GM21529 (cell line): ENCODE measurements around the gene ANO5.

ENCODE experiments used
- ATAC-seq: cut with Tn5 transposase; IDR thresholded peaks from one replicate; pipeline ENCODE4 v1.9.1; 2021; ENCODE audit not compliant: unreplicated experiment

ANO5 gene, protein sequence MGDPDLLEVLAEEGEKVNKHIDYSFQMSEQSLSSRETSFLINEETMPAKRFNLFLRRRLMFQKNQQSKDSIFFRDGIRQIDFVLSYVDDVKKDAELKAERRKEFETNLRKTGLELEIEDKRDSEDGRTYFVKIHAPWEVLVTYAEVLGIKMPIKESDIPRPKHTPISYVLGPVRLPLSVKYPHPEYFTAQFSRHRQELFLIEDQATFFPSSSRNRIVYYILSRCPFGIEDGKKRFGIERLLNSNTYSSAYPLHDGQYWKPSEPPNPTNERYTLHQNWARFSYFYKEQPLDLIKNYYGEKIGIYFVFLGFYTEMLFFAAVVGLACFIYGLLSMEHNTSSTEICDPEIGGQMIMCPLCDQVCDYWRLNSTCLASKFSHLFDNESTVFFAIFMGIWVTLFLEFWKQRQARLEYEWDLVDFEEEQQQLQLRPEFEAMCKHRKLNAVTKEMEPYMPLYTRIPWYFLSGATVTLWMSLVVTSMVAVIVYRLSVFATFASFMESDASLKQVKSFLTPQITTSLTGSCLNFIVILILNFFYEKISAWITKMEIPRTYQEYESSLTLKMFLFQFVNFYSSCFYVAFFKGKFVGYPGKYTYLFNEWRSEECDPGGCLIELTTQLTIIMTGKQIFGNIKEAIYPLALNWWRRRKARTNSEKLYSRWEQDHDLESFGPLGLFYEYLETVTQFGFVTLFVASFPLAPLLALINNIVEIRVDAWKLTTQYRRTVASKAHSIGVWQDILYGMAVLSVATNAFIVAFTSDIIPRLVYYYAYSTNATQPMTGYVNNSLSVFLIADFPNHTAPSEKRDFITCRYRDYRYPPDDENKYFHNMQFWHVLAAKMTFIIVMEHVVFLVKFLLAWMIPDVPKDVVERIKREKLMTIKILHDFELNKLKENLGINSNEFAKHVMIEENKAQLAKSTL

DNA sequence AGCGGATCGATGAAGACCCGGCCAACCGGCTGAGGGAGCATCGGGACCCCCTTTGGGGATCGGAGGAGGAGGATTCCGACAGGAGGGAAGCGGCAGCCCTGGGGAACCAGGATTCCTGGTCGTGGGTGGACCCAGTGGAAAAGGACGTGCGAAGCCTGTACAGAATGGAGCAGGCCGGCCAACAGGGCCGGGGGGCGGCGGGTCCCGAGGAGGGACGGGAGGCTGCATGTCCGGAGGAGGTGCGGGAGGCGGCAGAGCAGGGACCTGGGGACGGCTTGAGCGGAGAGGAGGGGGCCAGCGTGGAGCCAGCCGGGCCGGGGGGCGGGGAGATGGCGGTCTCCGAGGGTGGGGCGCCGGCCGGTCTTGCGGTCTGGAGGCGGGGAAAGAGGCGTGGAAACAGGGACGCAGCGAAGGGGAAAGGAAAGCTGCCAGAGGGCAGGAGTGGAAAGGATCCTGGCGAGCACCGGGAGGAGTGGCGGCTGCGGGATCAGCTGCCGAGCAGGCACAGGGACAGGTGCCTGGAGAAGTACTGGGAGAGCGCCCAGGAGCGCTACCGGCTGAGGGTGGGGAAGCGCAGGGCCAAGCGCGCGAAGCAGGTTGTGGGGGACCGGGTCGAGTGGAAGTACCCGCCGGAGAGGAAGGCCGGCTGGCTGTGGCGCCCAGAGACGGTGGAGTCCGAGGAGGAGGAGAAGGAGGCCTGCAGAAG lies at the start of gene ANO5:
Gene ANO5 (plus strand): TSS at position 444 of the 706 bp plus-strand sequence. CDS start 408 bp downstream, outside the sequence.
- peak; percentile 53 for ATAC-seq

DNA sequence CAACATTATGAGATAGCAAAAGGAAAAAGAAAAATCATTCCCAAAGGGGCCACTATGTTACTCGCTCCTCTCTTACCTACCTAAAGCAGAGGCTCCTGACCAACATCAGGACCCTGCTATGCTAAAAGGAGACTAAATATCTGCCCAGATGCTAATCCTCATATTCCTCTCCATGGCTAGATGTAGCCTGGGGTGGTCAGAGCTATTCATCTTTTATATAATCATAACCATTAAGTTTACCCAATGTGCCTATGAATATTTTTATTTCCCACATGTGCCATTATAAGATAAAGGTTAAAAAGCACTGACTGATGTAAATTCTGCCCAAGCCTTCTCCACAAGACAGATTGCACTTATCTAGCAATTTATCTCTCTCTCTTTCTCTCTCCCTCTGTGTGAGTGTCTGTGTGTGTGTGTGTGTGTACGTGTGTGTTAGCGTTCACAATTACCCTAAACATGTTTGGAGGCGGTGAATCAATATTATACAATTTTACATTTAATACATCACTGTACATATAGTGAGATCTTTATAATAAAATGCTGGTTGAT lies 41.2 kb upstream of the ANO5 start:
- no peak for ATAC-seq

DNA sequence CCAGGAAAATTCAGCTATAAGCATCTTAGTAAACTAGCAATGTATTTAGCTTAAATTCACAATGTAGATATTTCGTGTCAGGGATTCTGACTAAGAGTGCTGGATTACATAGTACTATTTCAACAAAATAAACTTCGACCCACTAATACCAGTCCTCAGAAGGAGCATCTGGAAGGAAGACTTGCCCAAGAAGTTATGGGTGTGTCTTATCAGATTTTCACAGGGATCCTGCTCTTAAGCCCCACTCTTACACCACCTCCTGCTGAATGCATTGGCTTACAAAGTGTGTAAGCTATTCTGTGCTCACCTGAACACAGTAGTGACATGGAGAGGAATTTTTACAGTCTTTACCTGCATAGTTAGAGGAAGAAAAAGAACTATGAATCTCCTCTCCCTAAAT lies 35.4 kb upstream of the ANO5 start:
- ATAC-seq: no peak

DNA sequence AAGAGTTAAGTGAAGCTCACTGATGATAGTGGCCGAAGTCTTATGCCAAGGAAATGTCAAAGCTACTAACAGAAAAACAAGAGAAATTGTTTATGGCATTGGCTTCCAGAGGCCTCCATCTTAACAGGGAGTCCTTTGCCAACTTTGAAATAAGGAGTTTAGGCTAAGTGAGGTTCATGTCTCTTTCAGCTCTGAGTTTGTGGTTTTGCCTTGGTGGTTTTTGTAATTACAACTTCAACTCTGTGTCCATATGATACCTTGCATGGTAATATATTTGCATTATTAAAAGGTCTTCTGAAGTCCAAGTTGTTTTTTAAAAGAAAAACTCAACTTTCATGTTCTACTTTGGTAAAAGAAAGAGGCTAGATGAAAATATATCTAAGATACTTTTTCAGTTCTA lies 31.4 kb upstream of the ANO5 start:
- no peak for ATAC-seq

DNA sequence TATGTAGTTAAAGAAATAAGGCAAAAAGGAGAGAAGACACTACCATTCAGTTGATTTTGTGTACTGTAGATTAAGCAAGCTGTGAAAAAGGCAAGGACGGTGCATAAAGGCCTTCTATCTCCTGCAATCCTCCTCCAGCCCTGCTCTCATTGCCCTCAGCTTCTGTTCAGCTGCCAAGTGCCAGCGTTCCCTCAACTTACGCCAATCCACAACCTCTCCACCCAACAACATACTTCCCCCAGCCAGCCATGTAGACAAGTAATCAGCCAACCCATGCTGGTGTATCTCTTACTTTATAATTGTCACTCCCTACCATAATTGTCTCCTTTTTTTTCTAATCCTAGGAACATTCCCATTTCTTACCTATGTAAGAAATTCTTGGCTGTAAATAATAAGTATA lies 30.1 kb upstream of the ANO5 start:
- no peak for ATAC-seq

DNA sequence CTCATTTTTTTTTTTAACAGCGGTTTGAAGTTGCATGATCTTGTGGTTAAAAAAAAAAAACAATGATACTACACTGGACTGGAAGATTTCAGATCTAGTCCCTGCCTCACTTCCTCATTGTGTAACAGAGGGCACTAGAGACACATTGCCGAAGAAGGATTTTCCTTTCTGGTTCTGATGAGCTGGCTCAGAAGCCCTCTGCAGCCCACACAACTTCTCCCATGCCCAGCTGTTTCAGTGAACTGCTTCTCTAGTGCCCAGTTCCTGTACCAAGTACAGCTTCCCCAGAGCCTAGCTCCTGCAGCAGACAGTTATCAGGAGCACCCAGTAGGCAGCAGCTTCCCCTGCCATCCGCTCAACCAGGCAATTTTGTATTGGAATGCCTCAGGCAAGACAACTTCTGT lies 29.5 kb upstream of the ANO5 start:
- peak; percentile 82 for ATAC-seq

DNA sequence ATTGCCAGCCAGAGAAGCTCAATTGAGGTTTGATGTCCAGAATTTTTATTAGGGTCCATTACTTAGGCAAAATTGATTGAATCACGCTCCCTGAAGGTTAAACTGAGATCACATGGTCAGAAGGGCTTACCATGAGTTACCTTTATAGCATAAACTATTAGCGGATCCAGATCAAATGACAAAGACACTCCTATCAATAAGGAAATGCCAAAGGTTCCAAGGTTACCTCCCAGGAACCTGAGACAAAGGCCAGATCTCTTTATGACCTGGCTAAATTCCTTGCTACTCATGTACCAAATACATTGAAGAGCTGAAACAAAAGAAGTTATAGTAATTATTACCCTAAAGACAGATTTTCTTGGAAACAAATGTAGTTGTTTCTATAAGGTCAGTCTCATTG lies 27.8 kb upstream of the ANO5 start:
- ATAC-seq: no peak

DNA sequence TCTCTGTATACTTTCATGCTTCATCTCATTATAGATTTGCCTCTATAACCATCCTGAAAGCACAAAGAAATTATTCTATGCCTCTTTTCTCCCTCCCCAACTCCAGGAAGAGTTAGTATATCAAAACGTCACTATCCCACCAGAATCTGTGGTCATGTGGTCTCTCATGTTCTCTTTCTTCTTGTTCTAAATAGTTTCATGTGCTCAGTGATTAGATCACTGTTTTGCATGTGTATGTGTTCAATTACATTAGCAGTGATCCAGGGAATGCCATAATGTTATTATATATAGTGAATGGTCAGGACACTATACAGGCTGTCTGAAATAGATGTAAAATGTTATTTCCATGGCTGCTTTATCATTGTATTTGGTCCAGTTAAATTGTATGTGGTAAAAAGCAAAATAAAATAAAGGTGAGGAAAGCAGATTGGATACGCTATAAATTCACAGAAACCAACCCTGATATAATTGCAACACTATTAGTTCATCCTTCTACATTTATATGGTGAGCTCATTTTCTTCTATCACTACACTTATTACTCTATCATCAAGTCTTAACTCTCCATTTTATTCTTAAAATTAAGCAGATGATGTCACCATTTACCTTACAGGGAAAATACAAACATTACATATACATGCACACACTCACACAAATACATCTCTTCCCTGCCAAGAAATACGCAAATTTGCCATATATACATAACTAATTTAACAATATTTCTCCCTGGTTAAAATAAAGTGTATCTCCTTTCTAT lies 26.9 kb upstream of the ANO5 start:
- ATAC-seq: no peak

DNA sequence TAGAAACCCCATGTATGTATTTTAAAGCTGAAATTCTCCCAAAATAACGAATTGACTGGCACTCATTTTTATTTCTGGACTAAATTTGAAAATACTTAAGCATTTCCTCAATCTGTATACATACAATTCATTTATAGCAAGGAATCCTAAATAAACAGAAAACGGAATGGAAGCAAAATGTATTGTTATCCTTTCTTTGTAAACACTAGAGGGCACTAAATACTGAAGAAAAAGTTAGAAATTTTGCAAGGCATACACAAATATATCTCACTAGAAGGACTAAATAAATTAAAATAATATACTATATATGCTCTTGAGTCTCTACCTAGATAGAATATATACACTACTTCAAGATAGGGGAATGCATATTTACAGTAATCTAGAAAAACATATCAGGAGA lies 23.1 kb upstream of the ANO5 start:
- ATAC-seq: no peak

DNA sequence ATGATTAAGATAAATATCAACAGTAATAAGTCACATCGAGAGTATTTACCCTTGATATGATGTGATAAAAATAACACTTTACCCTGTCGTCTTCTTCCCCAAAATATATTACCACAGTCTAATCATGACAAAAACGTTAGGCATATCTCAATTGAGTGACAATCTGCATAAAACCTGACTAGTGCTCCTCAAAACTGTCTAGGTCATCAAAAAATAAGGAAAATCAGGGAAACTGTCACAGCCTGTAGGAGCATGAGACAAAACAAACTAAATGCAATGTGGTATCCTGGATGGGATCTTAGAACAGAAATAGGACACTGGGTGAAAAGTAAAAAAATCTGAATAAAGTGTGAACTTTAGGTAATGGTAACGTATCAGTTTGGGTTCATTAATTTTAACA lies 19.4 kb upstream of the ANO5 start:
- ATAC-seq: no peak

DNA sequence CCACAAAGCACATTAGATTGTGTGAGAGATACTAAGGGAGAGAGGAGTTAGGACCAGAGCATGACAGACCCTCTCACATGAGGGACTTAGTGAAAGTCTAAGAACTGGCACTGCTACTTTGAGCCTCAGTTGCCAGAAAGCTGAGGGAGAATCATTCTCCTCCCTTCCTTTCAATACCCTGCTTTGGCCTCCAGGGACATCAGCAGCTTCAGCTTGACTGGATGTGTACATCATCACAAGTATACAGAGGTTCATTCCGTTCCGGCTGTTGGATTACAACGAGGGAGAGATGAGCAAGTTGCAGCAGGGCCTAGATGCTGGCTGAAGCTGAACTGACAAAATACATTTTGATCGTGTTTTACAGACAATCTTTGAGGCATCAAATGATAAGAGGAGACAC lies 15.7 kb upstream of the ANO5 start:
- ATAC-seq: no peak

DNA sequence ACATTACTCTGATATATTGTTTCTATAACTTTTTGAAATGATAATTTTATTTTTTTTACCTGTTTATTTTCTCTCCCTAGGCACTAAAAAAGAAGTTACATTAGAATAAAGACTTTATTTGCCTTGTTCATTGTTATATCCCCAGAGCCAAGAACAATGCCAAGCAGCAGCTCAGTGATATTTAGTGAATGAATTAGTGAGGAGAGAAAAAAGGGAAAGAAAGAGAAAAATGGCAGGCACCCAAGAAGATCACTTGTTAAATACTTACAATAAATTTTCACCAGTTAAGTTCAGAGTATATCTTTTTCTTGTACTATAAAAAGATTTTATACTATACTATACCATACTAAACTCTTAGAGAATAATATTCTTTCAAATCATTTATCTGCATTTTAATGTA lies 13.3 kb upstream of the ANO5 start:
- ATAC-seq: no peak

DNA sequence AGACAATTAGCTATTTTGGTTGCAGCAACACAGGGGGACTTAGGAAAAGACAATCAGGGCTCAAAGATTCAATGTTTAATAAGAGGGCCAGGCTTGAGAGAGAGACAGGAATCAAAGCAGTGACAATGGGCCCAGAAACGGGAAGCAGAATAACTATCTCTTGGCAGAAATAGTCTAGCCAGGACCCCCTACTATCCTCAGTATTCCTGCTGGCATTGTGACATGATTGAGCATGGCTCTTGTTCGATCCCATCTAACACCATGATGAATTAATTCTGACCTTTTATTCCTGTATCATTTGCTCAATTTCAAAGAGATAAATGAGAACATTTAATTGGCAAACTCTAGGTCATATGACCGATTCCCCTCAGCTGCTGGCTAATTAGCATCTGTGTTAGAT lies 12.8 kb upstream of the ANO5 start:
- ATAC-seq: no peak

DNA sequence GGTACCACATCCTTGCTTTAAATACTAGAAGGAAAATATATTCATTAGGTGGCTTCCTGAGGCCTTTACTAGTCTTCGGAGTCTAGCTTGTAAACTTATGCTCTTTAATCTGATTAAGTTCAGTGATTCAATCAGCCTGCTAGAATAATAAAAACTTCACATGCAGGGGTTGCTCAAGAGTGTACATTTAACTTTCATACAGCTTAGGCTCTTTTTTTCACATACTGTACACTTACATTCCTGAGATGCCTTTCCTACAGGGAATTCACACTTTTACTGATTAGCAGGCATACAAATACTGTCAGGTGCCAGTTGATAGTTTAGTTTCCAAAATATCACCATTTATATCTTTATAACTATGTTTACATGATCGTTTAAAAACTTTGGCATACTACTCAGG lies 3.2 kb upstream of the ANO5 start:
- no peak for ATAC-seq

DNA sequence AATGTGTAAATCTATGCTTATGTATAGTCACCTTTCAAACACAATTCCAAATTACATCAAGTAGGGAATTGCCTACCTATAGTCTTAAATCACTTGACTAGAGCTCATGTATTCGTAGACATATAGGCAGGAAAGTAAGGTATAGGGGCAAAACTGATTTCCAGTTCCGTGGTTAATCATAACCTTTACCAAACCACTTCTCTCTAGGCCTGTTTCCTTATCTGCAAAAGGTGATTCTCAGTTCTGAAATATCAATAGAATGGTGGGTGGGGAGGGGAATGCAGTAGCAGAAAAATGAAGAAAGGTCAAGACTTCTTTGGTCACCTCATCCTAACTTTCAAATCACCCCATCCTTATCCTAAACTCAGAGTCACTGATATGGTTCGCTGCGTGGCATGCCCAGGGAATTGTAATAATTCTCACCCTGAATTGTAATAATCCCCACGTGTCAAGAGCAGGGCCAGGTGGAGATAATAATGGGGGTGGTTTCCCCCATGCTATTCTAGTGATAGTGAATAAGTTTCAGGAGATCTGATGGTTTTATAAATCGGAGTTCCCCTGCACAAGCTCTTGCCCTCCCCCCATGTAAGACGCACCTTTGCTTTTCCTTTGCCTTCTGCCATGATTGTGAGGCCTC lies 1.9 kb upstream of the ANO5 start:
- peak; percentile 44 for ATAC-seq

DNA sequence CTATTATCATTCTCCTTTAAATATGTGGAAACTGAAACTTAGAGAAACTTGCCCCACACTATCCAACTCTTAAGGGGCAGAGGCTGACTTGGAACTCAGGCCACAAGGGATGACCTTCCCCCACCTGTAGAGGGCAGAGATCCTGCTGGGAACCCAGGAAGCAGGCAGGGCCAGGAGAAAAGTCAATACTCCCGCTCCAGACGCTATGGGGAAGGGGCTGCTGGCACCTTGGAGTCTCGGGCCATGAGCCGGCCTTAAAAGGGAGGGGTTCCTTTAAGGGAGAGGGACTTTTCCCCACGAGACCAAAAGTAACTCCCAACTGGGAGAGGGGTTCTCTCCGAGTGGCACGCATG lies 620 bp upstream of the ANO5 start:
- peak; percentile 1 for ATAC-seq

DNA sequence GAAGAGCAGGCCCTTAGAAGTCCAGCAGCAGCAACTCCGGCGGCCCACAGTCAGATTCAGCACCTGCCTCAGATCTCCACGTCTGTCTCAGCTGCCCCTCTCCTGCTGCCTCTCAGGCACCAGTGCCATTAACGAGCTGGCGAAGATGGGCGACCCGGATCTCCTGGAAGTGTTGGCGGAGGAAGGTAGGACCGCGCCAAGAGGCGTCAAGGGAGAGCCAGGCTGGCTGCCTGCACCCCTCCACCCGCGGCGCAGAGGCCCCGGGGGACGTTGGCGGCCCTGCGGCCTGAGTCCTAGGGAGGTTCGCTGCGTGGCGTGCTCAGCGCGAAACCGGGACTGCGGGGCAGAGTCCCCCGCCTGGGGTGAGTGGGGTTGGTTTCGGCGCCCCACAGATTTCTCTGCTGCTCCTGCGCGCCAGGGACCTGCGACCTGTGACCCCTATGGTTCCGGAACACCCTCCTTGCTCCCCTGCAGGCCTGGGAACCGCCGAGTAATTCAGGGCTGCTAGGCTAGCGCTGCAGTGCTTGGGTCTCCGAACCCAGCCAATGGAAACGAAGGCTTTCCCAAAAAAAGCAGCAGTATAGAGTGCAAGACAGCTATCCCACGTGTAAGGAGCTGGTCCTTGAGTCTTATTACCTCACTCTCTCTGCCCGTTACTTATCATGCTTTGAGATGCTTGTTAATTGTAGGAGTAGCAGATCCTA lies 615 bp downstream of the ANO5 start:
- peak; percentile 31 for ATAC-seq

DNA sequence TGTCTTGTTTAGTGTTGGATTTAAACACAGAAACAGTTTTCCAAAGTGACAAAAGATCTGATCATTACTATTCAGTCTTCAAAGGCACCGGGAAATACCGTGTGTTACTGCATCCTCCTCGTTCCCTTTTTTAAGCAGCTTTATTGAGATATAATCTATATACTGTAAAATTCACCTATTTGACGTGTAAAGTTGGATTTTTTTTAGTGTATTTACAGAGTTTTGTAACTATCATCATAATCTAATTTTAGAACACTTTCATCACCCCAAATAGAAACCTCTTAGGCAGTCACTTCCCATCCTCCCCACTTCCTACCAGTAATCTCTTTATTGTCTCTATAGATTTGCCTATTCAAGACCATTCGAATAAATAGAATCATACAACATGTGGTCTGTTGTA lies 1.4 kb downstream of the ANO5 start:
- ATAC-seq: no peak

DNA sequence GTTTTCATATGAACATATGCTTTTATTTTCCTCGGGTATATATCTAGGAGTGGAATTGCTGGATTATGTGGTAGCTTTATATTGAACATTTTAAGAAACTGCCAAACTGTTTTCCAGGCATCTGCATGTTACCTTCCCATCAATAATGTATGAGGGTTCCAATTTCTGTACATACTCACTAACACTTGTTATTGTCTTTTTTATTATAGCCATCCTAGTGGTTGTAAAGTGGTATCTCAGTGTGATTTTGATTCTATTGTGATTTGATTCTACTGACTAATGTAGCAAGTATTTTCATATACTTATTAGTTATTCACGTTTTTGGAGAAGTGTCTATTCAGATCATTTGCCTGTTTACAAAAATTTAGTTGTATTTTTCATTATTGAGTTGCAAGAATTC lies 2.0 kb downstream of the ANO5 start:
- ATAC-seq: no peak
